Frontal cortex (tissue), 4 donors: ENCODE measurements around the gene PATE3. TPM values are rescaled to one million over a fixed set of nuclear protein-coding genes. Genes with fewer than 3 reads are reported as not detected.

Experiments used
- DNase-seq, 2 donors: peaks; one replicate each; pipeline ENCODE4 v3.0.0; 2012; ENCODE audit warnings: low spot score in 2 of 2
- FAIRE-seq: peaks from 2 replicates; lab custom pipeline; 2012; peaks lifted over from hg19 to GRCh38; lab: Jason Lieb, UNC
- total RNA-seq: library from RNA; depleted of rRNA; stranded (reverse); fragments of >200 nt; gene quantifications from one replicate; pipeline ENCODE4 v1.2.3, GENCODE V29; 2014
- donor health status: control.
- donor health status: control.
- donor health status: control.

Gene PATE3
- total RNA-seq, 1 donor from 2014 or later = not detected

DNA sequence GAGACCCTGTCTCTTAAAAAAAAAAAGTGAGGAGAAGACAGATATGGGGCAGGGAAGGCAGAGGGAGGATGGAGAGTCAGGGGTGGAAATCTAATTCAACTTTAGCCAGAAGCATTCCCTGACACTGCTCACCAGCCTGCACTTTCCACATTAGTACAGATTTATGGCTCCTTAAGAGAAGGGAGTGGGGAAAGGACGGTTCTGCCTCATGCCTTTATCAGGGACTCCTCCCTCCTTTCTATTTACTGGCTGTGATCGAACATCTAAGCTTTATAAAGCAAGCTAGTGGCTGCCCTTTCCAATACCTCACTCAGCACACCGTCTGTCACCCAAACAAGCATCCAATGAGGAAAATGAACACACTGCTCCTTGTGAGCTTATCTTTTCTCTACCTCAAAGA, 45.1 kb downstream of the PATE3 start, which contains the start of gene PATE4:
PATE4 (plus strand) TSS at position 301 of the 400 bp plus-strand sequence; CDS start at position 345, 44 bp downstream.
- FAIRE-seq = no peak
- no peak for DNase-seq

- FAIRE-seq = no peak
- DNase-seq = no peak
Observed at GRCh38 chr11:125835748-125836147, 47.8 kb downstream of the PATE3 start.

Other genes starting within 250 kb of the PATE3 start
- gene EI24, start 218.7 kb upstream of the PATE3 start, total RNA-seq = 115 TPM
- 77.5 TPM for gene STT3A, start 195.3 kb upstream of the PATE3 start, total RNA-seq
- gene CHEK1, start 163.0 kb upstream of the PATE3 start, total RNA-seq = 13.5 TPM
- 0.82 TPM for gene ACRV1, start 107.3 kb upstream of the PATE3 start, total RNA-seq
- gene PATE1, start 41.8 kb upstream of the PATE3 start, total RNA-seq = not detected
- gene PATE2, start 9.3 kb upstream of the PATE3 start, total RNA-seq = 0.82 TPM
- gene PATE4, start 45.2 kb downstream of the PATE3 start, total RNA-seq = not detected
- gene HYLS1, start 99.5 kb downstream of the PATE3 start, total RNA-seq = 13.9 TPM
- 14.3 TPM for gene PUS3, start 115.1 kb downstream of the PATE3 start, total RNA-seq
- 18.8 TPM for gene DDX25, start 116.4 kb downstream of the PATE3 start, total RNA-seq
- not detected for gene VSIG10L2, start 157.9 kb downstream of the PATE3 start, total RNA-seq